GM19395 (cell line): Measurements from ENCODE around the gene RGS3.
"Not testable (repeated sequence)": the region's sequence is repeated elsewhere in the genome, so short reads cannot be mapped to it uniquely, and the experiment has no call there.

Experiments
- ATAC-seq: cut with Tn5 transposase; IDR thresholded peaks from one replicate; pipeline ENCODE4 v1.9.1; 2021; ENCODE audit warnings: mild to moderate bottlenecking, moderate library complexity; ENCODE audit not compliant: unreplicated experiment

Gene RGS3

GRCh38 chr9:113486327-113486726 lies 22.8 kb downstream of the RGS3 start:
- no peak for ATAC-seq

GRCh38 chr9:113488071-113488470 lies 24.5 kb downstream of the RGS3 start:
- ATAC-seq = no peak

DNA sequence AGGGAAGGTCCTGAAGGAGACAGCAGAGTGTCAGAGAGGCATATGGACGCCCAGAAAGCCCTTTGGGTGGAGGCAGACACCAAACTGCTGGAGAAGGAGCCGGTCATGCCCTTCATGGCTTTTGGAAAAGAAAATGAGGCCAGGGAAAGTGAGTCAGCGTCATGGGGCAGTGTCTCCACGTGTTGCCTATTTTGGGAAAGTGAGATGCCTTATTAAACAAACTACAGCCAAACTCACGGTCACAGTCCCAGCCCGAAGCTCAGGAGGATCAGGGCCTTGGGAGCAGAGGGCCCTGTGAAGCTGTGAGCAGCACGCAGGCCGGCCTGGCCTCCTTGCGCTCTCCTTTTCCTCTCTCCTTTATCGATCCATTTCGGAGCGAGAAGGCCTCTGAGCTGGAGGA lies 25.0 kb downstream of the RGS3 start:
- ATAC-seq = no peak

- not testable (repeated sequence) for ATAC-seq
These were observed 27.6 kb downstream of the RGS3 start for GRCh38 chr9:113491147-113491546.

DNA sequence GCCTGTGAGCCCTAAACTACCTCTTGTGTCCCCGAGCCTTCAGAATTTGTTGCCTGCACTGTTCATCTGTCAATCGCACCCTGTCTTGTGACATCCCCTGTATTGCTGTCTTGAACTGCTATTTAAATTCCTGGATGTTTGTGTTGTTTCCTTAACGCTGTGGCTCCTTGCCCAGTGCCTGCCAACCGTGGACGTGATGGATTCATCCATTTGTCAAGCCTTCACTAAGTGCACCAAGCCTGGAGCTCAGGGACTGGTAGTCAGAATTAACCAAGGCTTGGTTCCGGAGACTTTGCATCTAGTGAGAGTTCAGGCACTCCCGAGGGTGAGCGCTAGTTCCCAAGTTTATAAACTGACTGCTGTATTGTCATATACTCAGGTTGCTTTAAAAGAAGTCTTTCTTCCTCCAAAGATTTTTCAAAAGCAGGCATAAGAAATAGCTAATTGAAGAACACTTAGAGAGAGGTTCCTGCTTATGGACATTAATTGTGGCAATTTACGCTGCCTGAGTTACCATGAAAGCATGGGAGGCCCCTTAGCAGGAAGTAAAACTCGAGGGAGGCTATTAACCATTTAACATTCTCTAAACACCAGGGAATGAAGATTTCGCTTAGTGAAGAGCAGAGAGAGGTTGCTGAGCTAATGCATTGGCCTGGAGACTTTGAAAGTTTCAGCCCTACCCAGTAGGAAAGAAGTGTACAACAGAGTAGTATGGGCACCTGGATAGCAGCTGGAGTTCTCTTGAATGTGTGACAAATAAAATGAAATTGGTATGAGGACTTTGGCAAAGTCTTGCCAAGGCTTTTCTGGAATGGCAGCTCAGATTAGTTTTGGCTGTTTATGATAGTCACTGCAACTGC lies 29.0 kb downstream of the RGS3 start:
- no peak for ATAC-seq

DNA sequence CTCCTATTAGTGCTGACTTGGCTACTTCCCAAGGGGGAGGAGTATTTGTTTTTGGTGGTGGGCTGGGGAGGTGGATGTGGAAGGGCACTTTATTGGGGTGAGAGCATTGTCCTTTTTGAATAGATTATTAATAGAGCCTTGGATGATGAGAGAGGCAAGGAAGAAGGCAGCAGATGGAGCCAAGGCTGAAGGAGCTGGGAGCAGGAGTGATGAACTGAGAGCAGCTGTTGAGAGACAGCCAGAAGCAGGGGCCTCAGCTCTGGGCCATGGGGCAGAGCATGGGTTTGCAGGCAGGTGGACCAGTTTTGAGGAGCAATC lies 29.6 kb downstream of the RGS3 start:
- no peak for ATAC-seq

GRCh38 chr9:113495526-113495925 lies 32.0 kb downstream of the RGS3 start:
- no peak for ATAC-seq

GRCh38 chr9:113497051-113497450 lies 33.5 kb downstream of the RGS3 start:
- ATAC-seq = no peak

GRCh38 chr9:113499153-113499875 lies 35.8 kb downstream of the RGS3 start:
- ATAC-seq = no peak

DNA sequence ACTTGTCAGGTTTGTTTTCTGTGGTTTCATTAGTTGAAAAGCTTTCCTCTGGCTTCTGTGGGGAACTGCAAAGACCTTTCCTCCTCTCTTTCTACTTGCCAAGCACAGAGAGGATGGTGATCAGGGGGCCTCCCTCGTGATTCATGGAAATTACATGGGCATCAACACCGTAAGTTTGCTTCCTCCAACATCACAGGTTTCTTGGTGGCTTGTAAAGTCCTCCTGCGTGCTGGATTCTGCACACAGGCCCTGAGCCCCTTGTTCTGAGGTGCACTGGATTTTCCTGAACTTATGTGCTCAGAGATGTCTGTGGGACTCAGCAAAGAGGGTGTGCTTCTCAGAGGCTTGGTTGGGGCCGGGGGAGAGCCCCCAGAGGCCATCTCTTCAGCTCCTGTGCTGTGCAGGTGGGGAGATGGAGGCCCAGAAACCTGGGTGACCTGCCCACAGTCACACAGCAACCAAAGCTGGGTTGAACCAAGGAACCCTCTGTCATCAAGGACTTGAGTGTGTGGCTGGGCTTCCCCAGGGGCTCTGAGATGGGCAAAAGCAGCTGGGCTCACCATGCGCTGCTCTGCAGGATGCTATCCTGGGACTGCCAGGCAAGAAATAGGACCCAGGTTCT lies 36.5 kb downstream of the RGS3 start:
- no peak for ATAC-seq

DNA sequence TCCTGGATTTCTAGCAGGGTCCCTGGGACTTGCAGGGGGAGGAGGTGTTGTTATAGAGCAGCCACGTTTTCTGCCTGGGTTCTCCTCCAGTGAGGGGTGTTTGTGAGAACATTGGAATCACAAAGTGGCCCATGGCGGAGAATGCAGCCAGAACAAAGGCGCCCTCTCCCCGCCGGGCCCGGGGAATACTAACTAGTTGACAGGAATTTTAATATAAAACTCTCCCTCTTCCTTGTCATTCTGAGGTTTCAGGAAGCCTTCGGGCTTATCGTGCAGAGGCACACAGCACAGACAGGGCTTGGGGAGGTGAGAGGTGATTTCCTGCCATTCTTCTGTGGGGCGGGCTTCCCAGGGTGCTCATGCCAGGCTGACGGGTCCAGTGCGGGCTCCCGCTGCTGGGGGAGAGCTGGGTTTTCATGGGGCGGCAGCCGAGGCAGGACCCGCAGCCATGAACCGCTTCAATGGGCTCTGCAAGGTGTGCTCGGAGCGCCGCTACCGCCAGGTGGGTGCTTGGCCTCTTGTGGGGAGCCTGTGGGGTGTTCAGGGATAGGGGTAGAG lies 37.7 kb downstream of the RGS3 start:
- ATAC-seq = no peak

GRCh38 chr9:113501852-113502251 lies 38.3 kb downstream of the RGS3 start:
- no peak for ATAC-seq

DNA sequence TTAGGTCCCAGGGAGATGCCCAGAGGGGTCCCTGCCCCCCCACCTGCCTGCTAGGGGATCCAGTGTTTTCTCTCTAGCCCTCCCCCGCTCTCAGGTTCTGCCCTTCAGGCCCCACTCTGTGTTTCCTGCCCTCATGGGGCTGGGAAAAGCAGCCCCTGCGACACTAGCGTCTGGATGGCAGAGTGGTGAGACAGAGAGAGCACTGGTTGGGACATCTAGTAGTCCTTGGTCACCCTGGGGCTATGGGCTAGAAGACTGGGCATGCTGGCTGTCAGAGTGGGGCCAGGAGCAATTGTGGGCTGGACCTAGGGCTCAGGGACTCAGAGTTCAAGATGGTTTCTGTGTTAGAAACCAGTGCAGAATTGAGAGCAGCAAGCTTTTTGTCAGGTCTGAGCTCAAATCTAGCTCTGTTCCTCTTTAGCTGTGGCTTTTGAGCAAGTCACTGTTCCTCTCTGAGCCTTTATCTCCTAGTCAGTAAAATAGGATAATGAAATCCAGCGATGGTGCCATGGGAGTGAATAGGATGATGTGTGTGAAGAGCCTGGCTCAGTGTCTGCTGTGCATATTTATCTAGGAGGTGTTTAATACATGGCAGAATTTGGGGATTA lies 39.0 kb downstream of the RGS3 start:
- no peak for ATAC-seq

DNA sequence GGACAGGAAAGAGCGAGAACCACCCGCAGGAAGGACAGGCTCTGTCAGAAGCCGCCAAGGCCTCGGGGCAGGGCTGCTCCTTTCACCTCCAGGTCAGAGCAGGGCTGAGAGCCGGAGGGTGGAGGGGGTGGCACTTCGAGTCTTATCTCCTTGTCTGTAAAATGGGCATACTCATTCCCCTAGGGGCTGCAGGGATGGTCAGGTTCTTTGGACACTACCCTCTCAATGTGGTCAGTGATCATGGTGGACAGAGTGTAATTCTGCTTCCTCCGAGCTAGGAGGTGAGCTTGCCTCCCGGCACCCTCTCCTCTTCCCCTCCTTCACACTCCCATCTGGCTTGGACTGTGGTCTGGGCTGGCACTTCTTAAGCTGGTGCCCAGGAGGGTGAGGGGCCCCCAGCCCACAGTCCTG lies 39.6 kb downstream of the RGS3 start:
- ATAC-seq = no peak

DNA sequence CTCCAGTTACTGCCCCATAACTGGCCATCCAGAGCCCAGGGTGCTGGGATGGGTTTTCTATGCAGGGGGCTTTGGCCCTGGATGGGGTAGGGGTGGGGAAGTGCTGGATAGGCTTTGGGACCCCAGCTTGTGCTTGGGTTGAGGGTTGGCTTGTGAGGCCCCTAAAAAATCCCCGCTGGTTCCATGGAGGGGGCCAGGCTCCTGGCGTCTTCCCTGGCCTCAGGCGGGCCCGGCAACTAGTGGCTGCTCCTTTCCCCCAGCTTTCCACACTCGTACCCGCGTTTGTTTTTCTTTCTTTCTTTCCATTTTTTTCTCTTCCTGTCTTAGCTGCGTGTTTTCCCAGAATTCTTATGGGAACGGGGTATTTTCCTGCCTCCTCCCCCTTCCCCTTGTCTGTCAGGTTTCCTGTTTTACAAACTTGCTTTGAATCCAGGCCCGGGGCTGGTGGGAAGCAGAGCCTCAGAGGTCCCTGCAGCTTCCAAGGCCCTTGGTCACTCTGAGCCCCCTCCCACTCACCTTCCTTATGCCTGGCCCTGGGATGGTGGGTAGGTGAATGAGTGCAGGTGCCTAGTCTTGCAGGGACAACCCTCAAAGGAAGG lies 40.2 kb downstream of the RGS3 start:
- ATAC-seq = no peak

DNA sequence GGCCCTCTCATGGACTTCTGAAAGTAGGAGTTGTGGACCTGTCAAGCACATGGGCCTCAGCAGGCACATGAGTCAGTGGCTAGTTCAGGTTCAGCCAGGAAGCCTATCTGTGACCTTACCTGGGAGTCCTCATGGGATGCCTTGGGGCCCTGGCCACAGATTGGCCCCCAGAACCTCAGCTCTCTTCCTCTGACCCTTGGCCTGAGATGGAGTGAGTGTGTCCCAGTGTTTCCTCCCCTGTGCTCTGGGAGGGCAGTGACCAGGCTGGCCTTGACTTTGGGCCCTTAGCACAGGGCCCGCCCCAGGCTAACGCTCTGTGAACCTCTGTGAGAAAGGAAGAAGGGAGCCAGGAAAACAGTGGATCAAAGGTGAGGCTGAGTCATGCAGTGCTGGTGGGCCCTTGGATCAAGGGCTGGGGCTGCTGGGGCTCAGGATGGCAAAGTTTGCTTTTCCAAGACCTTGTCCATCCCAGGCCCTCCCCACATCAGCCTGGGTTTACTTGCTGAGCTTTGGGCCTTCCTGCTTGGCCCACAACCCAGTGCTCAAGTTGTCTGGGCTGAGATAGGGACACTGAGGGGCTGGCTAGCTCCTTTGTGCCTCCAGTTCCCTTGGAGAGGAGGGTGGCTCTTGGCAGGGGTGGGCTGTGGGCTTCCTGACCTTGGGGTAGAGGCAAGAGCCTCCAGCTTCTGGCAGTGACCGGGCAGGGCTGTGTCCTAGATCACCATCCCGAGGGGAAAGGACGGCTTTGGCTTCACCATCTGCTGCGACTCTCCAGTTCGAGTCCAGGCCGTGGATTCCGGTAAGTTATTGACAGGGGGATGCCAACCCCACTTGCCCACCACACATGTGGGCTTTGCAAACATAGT lies 41.4 kb downstream of the RGS3 start:
- no peak for ATAC-seq

GRCh38 chr9:113506090-113506589 lies 42.6 kb downstream of the RGS3 start:
- no peak for ATAC-seq

GRCh38 chr9:113507256-113507655 lies 43.7 kb downstream of the RGS3 start:
- ATAC-seq = no peak

- no peak for ATAC-seq
These were observed 44.7 kb downstream of the RGS3 start for GRCh38 chr9:113508111-113508749.
